Suprapubic skin (tissue), 3 donors: ENCODE results near the gene GMEB2.

Source experiments
- CTCF ChIP-seq, 2 donors: fragments of 200-600 bp in 1 of 2; fragments of 450-650 bp in 1 of 2; sonication (generic) in 1 of 2; IDR thresholded peaks; one replicate each; pipeline ENCODE4 v1.5.1; 2016 to 2019; ENCODE audit warnings: antibody characterized with exemption in 2 of 2, mild to moderate bottlenecking in 1 of 2, moderate library complexity in 1 of 2
- POLR2AphosphoS5 ChIP-seq, 3 donors: sonication (generic); formaldehyde crosslinking; IDR thresholded peaks; one replicate each; pipeline ENCODE4 v1.6.1; 2017; ENCODE audit warnings: antibody characterized with exemption in 3 of 3

- no peak for TF ChIP-seq CTCF (IDR thresholded peaks at IDR 0.05)
- TF ChIP-seq POLR2AphosphoS5 (IDR thresholded peaks at IDR 0.05): no peak
These were observed 37.4 kb downstream of the GMEB2 start for GRCh38 chr20:63589261-63590217.
